AG09309 (cell line): ENCODE data around the gene RDX.

Source experiments
- DNase-seq: peaks from one replicate; pipeline ENCODE4 v3.0.0-alpha.2; 2010; ENCODE audit warnings: low read depth
- H3K4me3 ChIP-seq: 2 replicates; pipeline ENCODE4 v1.5.1; 2011; ENCODE audit warnings: mild to moderate bottlenecking, low read depth, low read length, moderate library complexity; ENCODE audit not compliant: control insufficient read depth
- TF ChIP-seq, protein P1 (sequence below): IDR thresholded peaks from 2 replicates; pipeline ENCODE4 v1.5.1; 2011; ENCODE audit warnings: mild to moderate bottlenecking, low read depth, low read length, inconsistent platforms; ENCODE audit not compliant: insufficient read depth, control insufficient read depth; ENCODE audit errors: missing control alignments

RDX gene

DNA sequence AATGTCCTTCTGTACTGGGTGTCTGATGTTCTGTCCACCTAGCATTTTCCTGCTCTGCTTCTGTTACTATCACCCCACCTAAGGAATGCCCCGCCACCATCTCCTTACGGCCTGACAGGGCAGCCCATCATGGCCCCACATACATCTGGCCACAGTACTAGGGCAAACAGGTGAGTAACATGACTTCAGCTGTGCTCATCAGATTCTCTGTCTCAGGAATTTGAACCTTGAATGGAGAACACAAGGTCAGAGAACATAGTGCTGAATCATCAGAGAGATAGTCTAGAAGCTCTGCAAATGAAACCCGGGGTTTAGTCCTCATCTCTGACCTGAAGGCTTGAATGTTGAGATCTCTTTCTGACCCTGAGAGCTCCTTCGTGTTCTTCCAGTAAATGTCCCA is 170.8 kb downstream of the RDX start:
- no peak for DNase-seq
- no peak overlapping the region for H3K4me3 ChIP-seq
- TF ChIP-seq, protein P1, sequence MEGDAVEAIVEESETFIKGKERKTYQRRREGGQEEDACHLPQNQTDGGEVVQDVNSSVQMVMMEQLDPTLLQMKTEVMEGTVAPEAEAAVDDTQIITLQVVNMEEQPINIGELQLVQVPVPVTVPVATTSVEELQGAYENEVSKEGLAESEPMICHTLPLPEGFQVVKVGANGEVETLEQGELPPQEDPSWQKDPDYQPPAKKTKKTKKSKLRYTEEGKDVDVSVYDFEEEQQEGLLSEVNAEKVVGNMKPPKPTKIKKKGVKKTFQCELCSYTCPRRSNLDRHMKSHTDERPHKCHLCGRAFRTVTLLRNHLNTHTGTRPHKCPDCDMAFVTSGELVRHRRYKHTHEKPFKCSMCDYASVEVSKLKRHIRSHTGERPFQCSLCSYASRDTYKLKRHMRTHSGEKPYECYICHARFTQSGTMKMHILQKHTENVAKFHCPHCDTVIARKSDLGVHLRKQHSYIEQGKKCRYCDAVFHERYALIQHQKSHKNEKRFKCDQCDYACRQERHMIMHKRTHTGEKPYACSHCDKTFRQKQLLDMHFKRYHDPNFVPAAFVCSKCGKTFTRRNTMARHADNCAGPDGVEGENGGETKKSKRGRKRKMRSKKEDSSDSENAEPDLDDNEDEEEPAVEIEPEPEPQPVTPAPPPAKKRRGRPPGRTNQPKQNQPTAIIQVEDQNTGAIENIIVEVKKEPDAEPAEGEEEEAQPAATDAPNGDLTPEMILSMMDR, result no peak
